H1 (cell line): ENCODE results near the gene PAX8. TPM values are rescaled to one million over a fixed set of nuclear protein-coding genes. Genes with fewer than 3 reads are reported as not detected.

ENCODE experiments used
- CTCF ChIA-PET: fragments of 300-600 bp; sonication (Branson Sonifier 250); formaldehyde crosslinking; loops from one replicate; lab custom pipeline; 2021; ENCODE audit not compliant: partially characterized antibody; lab: Charles Lee
- POLR2A ChIA-PET: fragments of 300-600 bp; sonication (Branson Sonifier 250); formaldehyde crosslinking; loops from one replicate; lab custom pipeline; 2021; ENCODE audit warnings: inconsistent platforms; ENCODE audit not compliant: partially characterized antibody; lab: Charles Lee
- DNase-seq, 2 experiments: peaks; one replicate each; pipeline versions ENCODE4 v3.0.0 to v3.0.0-alpha.2; 2010 to 2022; ENCODE audit warnings: low spot score in 2 of 2, low read depth in 1 of 2, mixed read lengths in 1 of 2
- FAIRE-seq: peaks from 2 replicates; lab custom pipeline; 2011; peaks lifted over from hg19 to GRCh38; lab: Jason Lieb, UNC
- H2AFZ ChIP-seq: 2 replicates; pipeline ENCODE4 v1.8.1; 2012; ENCODE audit warnings: low read length, inconsistent platforms
- H2AK5ac ChIP-seq: 2 replicates; pipeline ENCODE4 v1.6.1; 2013; ENCODE audit warnings: low read depth, low read length
- H2BK120ac ChIP-seq: replicated peaks from 2 replicates; pipeline ENCODE3; 2013; ENCODE audit warnings: low read depth, low read length, inconsistent platforms
- H2BK12ac ChIP-seq: 2 replicates; pipeline ENCODE4 v1.6.1; 2013; ENCODE audit warnings: low read depth, low read length
- H2BK15ac ChIP-seq: 2 replicates; pipeline ENCODE4 v1.6.1; 2013; ENCODE audit warnings: low read length
- H2BK20ac ChIP-seq: 2 replicates; pipeline ENCODE4 v1.6.1; 2013; ENCODE audit warnings: low read length
- H2BK5ac ChIP-seq: 2 replicates; pipeline ENCODE4 v1.6.1; 2013; ENCODE audit warnings: low read depth, low read length
- H3K14ac ChIP-seq: 2 replicates; pipeline ENCODE4 v1.6.1; 2013; ENCODE audit warnings: inconsistent platforms; ENCODE audit not compliant: insufficient read length
- H3K18ac ChIP-seq: 2 replicates; pipeline ENCODE4 v1.6.1; 2013; ENCODE audit warnings: low read length; ENCODE audit errors: extremely low read depth
- H3K23ac ChIP-seq: 2 replicates; pipeline ENCODE4 v1.6.1; 2013; ENCODE audit warnings: inconsistent platforms; ENCODE audit not compliant: insufficient read length
- H3K23me2 ChIP-seq: 2 replicates; pipeline ENCODE4 v1.6.1; 2013; ENCODE audit warnings: low read depth, low read length
- H3K27ac ChIP-seq: 2 replicates; pipeline ENCODE4 v1.6.1; 2011; ENCODE audit warnings: low read depth, low read length, inconsistent platforms
- H3K27me3 ChIP-seq, 4 experiments: replicated peaks in 1 of 4; 1 replicate in 1 of 4; 2 replicates in 3 of 4; pipeline versions ENCODE4 v1.6.1 to v1.8.1; 2011 to 2013; ENCODE audit warnings: low read length in 3 of 4, mild to moderate bottlenecking in 3 of 4, inconsistent platforms in 2 of 4, mixed read lengths in 2 of 4, moderate library complexity in 1 of 4; ENCODE audit not compliant: control insufficient read depth in 3 of 4, insufficient read depth in 3 of 4; ENCODE audit errors: extremely low read depth in 1 of 4
- H3K36me3 ChIP-seq, 4 experiments: 2 replicates each; pipeline versions ENCODE4 v1.6.1 to v1.8.1; 2011 to 2013; ENCODE audit warnings: mild to moderate bottlenecking in 4 of 4, low read length in 3 of 4, moderate library complexity in 2 of 4, control low read depth in 1 of 4, inconsistent platforms in 1 of 4; ENCODE audit not compliant: insufficient read depth in 4 of 4, control insufficient read depth in 2 of 4
- H3K4ac ChIP-seq: replicated peaks from 2 replicates; pipeline ENCODE3; 2013; ENCODE audit warnings: low read length, low read depth, mixed read lengths, inconsistent platforms; ENCODE audit not compliant: insufficient read length
- H3K4me1 ChIP-seq, 4 experiments: replicated peaks in 1 of 4; 1 replicate in 1 of 4; 2 replicates in 3 of 4; pipeline versions ENCODE4 v1.6.1 to v1.8.1; 2011 to 2013; ENCODE audit warnings: low read length in 3 of 4, inconsistent platforms in 2 of 4, mixed read lengths in 1 of 4; ENCODE audit not compliant: insufficient read depth in 4 of 4, control insufficient read depth in 3 of 4
- H3K4me2 ChIP-seq, 2 experiments: 2 replicates each; pipeline versions ENCODE4 v1.6.1 to v1.8.1; 2011 to 2013; ENCODE audit warnings: low read depth in 2 of 2, low read length in 2 of 2, control low read depth in 1 of 2, inconsistent platforms in 1 of 2, mild to moderate bottlenecking in 1 of 2; ENCODE audit not compliant: insufficient read depth in 1 of 2
- H3K4me3 ChIP-seq, 4 experiments: fragments of 200-600, 300-600 bp in 1 of 4; sonication (generic), shearing (Covaris generic), sonication (Bioruptor Twin) in 1 of 4; 2 replicates each; pipeline versions ENCODE4 v1.5.1 to v1.8.1; 2011 to 2016; ENCODE audit warnings: low read length in 4 of 4, low read depth in 3 of 4, control low read depth in 2 of 4, inconsistent platforms in 2 of 4, mild to moderate bottlenecking in 2 of 4, mixed read lengths in 1 of 4, moderate library complexity in 1 of 4; ENCODE audit not compliant: insufficient read depth in 2 of 4; ENCODE audit errors: extremely low read depth in 1 of 4
- H3K56ac ChIP-seq: replicated peaks from 2 replicates; pipeline ENCODE3; 2013; ENCODE audit warnings: low read depth, mild to moderate bottlenecking, mixed read lengths, low read length, inconsistent platforms; ENCODE audit not compliant: insufficient read length
- H3K79me1 ChIP-seq: 2 replicates; pipeline ENCODE4 v1.6.1; 2013; ENCODE audit warnings: low read depth, low read length, control low read depth
- H3K79me2 ChIP-seq, 2 experiments: 2 replicates each; pipeline versions ENCODE4 v1.6.1 to v1.8.1; 2012 to 2013; ENCODE audit warnings: low read length in 2 of 2, mild to moderate bottlenecking in 2 of 2, inconsistent platforms in 1 of 2; ENCODE audit not compliant: insufficient read depth in 2 of 2, control insufficient read depth in 1 of 2
- H3K9ac ChIP-seq, 4 experiments: replicated peaks in 1 of 4; 1 replicate in 1 of 4; 2 replicates in 3 of 4; pipeline versions ENCODE4 v1.6.1 to v1.8.1; 2011 to 2013; ENCODE audit warnings: low read depth in 3 of 4, low read length in 3 of 4, control low read depth in 2 of 4, mild to moderate bottlenecking in 2 of 4, moderate library complexity in 2 of 4, inconsistent platforms in 1 of 4; ENCODE audit errors: extremely low read depth in 1 of 4
- H3K9me3 ChIP-seq, 2 experiments: 2 replicates each; pipeline versions ENCODE4 v1.6.1 to v1.8.1; 2012 to 2013; ENCODE audit warnings: mild to moderate bottlenecking in 2 of 2, moderate library complexity in 2 of 2, control low read depth in 1 of 2, inconsistent platforms in 1 of 2, low read depth in 1 of 2, low read length in 1 of 2, mixed read lengths in 1 of 2; ENCODE audit not compliant: insufficient read depth in 2 of 2
- H4K20me1 ChIP-seq, 2 experiments: replicated peaks in 1 of 2; 2 replicates each; pipeline versions ENCODE3 to v1.8.1; 2011 to 2013; ENCODE audit warnings: inconsistent platforms in 2 of 2, low read length in 2 of 2, mild to moderate bottlenecking in 1 of 2; ENCODE audit not compliant: insufficient read depth in 2 of 2, control insufficient read depth in 1 of 2
- H4K5ac ChIP-seq: 2 replicates; pipeline ENCODE4 v1.6.1; 2013; ENCODE audit warnings: low read length, low read depth, mixed read lengths, inconsistent platforms; ENCODE audit not compliant: insufficient read length
- H4K8ac ChIP-seq: 2 replicates; pipeline ENCODE4 v1.8.0; 2013; ENCODE audit warnings: mild to moderate bottlenecking, moderate library complexity, low read length, inconsistent platforms; ENCODE audit not compliant: insufficient read depth; ENCODE audit errors: extremely low read depth
- H4K91ac ChIP-seq: replicated peaks from 2 replicates; pipeline ENCODE3; 2013; ENCODE audit warnings: low read length, mixed read lengths, inconsistent platforms; ENCODE audit not compliant: insufficient read length
- CBX8 ChIP-seq: fragments of 300-800, 300-1000 bp; sonication (generic); IDR thresholded peaks from 2 replicates; pipeline ENCODE4 v1.7.1; 2016; ENCODE audit warnings: low read depth, low read length, borderline replicate concordance
- NRF1 ChIP-seq: IDR thresholded peaks from 2 replicates; pipeline ENCODE4 v1.6.1; 2011; ENCODE audit warnings: mild to moderate bottlenecking, low read depth, low read length, improper control_type of control experiment
- polyA plus RNA-seq, 7 experiments: library from polyadenylated mRNA; depleted of rRNA in 3 of 7; stranded (reverse) in 5 of 7; unstranded in 2 of 7; fragments of >200 nt in 5 of 7; fragments of 200-250 nt in 2 of 7; gene quantifications; 1 replicate in 5 of 7; 2 replicates in 1 of 7; 4 replicates in 1 of 7; pipeline versions ENCODE4 v1.2.1 to v1.2.3, GENCODE V29; 2011 to 2013; ENCODE audit warnings: missing spikeins in 2 of 7, mixed read lengths in 2 of 7
- total RNA-seq: library from RNA; stranded (reverse); fragmentation: NEBNext Ultra II Directional; extraction: Animal tissue kit (Norgen Biotek cat#: 25700); gene quantifications from 2 replicates; pipeline ENCODE4 v1.2.1, GENCODE V29; 2021

PAX8 gene
- total and polyA plus RNA-seq, 2 of the 8 experiments (the other 6 are each of a cell fraction or from before 2014, with no cell fraction given) = 0.02 TPM; not detected in 1

DNA sequence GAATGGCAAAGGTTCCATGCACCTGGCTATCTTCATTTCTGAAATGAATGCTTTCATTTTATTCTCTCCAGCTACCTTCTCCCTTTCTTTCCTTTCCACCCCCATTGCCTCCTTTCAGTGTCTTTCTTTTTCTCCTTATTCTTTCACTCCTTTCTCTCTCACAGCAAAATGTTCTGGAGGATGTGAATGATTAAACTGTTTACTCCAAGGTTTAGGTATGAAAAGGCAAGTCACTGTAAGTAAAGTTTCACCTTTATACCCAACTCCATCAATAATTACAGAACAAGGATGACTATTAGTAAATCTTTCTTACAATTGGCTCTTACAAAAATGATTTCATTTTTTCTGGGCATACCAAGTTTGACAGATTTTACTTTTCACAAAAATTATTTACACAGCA lies 4.3 kb downstream of the PAX8 start:
- H4K20me1 ChIP-seq = peaks cover 5 to 6% of the 10 kb centered on the region in 2 experiments
- H3K23ac ChIP-seq = no peak overlapping the region
- no peak overlapping the region for H4K5ac ChIP-seq
- FAIRE-seq = no peak
- H2AFZ ChIP-seq = no peak overlapping the region
- H2AK5ac ChIP-seq = no peak overlapping the region
- H4K91ac ChIP-seq = no peak overlapping the region
- peaks cover 0 to 4% (median 0%) of the 10 kb centered on the region in 4 experiments; a peak in 1 of 8 replicates for H3K36me3 ChIP-seq
- no peak for DNase-seq
- no peak overlapping the region for H2BK15ac ChIP-seq
- TF ChIP-seq NRF1 (no peak), CBX8 (peak; percentile 33; the same call in 1 of the 2 replicates)
- TF ChIP-seq, all 59 proteins: peak for 1
- Histone ChIP-seq H4K8ac (no peak overlapping the region), H2BK120ac (no peak overlapping the region), H3K27ac (no peak overlapping the region), H3K14ac (no peak overlapping the region), H2BK5ac (no peak overlapping the region), H2BK20ac (no peak overlapping the region), H3K79me2 (no peaks in the 10 kb centered on the region), H3K27me3 (peaks cover 68 to 97% (median 86%) of the 10 kb centered on the region in 4 experiments), H3K79me1 (no peaks in the 10 kb centered on the region), H2BK12ac (no peak overlapping the region), H3K9me3 (no peaks in the 10 kb centered on the region; a peak in 1 of 4 replicates), H3K4ac (no peak overlapping the region), H3K23me2 (peaks cover 8% of the 10 kb centered on the region; the same call in 1 of the 2 replicates), H3K4me2 (no peak overlapping the region), H3K4me3 (no peak overlapping the region), H3K4me1 (peaks cover 4 to 8% (median 7%) of the 10 kb centered on the region in 4 experiments), H3K9ac (no peak overlapping the region), H3K56ac (no peak overlapping the region), H3K18ac (no peak overlapping the region)
- POLR2A ChIA-PET = no interaction called here
- CTCF ChIA-PET = interaction anchor here (1.0 to 2.2 kb wide), 2 partner anchors 18 to 78 kb away, joined by 3 to 11 read pairs; no protein-coding TSS in a partner anchor
